RWPE1 (cell line): ENCODE data around the gene ESPNL.

Source experiments
- CTCF ChIA-PET: fragments of 350-600 bp; sonication (Branson Sonifier 250); formaldehyde crosslinking; extraction: SDS; loops from one replicate; lab custom pipeline; 2021; lab: Yijun Ruan, JAX
- POLR2A ChIA-PET: fragments of 400-600 bp; formaldehyde crosslinking; extraction: SDS; loops from one replicate; lab custom pipeline; 2020; ENCODE audit warnings: antibody characterized with exemption; ENCODE audit not compliant: low non-redundant PET; lab: Yijun Ruan, JAX
- DNase-seq: peaks from one replicate; pipeline ENCODE4 v3.0.0; 2012; ENCODE audit warnings: low spot score
- H3K27ac ChIP-seq: fragments of 450-650 bp; 2 replicates; pipeline ENCODE4 v1.5.1; 2017
- CTCF ChIP-seq: fragments of 450-650 bp; conservative IDR thresholded peaks from 2 replicates; pipeline ENCODE4 v1.5.1; 2017; ENCODE audit warnings: low read depth, mild to moderate bottlenecking

ESPNL gene

DNA sequence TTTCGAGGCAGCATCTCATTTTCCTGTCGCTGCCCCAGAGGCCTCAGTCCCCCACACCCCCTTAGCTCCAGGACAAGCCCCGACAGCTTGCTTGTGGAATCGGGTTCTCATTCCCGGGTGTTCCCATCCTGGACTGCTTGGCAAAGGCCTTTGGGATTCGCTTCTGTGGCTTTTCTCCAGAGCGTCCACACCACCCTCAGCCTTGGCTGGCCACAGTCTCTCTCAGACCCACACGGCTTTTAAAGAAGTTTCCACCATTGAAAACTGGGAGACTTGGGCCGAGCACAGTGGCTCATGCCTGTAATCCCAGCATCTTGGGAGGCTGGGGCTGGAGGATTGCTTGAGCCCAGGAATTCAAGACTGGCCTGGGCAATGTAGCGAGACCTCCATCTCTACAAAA, 2.7 kb downstream of the ESPNL start:
- ChIA-PET POLR2A (no interaction called here), CTCF (interaction anchor here (0.6 to 1.2 kb wide), 2 partner anchors 58 to 337 kb away, joined by 3 read pairs; no protein-coding TSS in a partner anchor)
- DNase-seq, result no peak
- no peak overlapping the region for H3K27ac ChIP-seq
- no peak for TF ChIP-seq CTCF

- no peak for DNase-seq
- no peak for TF ChIP-seq CTCF
- ChIA-PET CTCF (no interaction called here), POLR2A (no interaction called here)
- no peak overlapping the region for H3K27ac ChIP-seq
Measured at GRCh38 chr2:238103465-238104225, 3.5 kb downstream of the ESPNL start.

DNA sequence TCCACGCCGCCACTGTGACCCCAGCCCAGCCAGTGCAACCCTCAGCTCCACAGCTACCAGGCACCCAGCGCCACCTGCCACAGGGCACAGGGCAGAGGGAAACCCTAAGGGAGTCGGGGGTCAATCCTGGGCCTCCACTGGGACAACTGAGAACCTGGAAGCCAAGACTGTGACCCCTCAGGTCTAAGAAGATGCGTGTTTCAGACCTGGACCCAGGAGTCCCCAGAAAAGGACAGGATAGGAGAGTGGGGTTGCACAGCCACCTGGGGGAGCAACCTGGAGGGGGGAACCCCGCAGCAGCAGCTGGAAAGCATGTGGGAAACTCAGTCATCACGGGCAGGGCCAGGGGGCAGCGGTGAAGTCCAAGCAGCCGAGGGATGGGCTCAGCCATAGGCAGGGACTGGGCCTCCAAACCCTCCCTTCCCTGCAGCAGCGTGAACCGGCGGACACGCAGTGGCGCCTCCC, 4.1 kb downstream of the ESPNL start:
- POLR2A ChIA-PET, result no interaction called here
- H3K27ac ChIP-seq, result no peak overlapping the region
- CTCF ChIA-PET, result interaction anchor here (0.5 kb wide), 1 partner anchor 17 kb away, joined by 7 read pairs; no protein-coding TSS in a partner anchor
- TF ChIP-seq CTCF, result no peak
- DNase-seq, result no peak

GRCh38 chr2:238104691-238105371, 4.7 kb downstream of the ESPNL start:
- H3K27ac ChIP-seq, result no peak overlapping the region
- POLR2A ChIA-PET, result no interaction called here
- DNase-seq, result no peak
- CTCF ChIA-PET, result interaction anchor here (0.5 to 0.7 kb wide), 2 partner anchors 18 to 171 kb away, joined by 4 to 7 read pairs; no protein-coding TSS in a partner anchor
- TF ChIP-seq CTCF, result no peak

- POLR2A ChIA-PET, result no interaction called here
- no peak for TF ChIP-seq CTCF
- no peak for DNase-seq
- no peak overlapping the region for H3K27ac ChIP-seq
- CTCF ChIA-PET, result interaction anchor here (0.7 kb wide), 2 partner anchors 72 to 170 kb away, joined by 4 read pairs; no protein-coding TSS in a partner anchor
Measured at GRCh38 chr2:238105506-238106338, 5.6 kb downstream of the ESPNL start.

DNA sequence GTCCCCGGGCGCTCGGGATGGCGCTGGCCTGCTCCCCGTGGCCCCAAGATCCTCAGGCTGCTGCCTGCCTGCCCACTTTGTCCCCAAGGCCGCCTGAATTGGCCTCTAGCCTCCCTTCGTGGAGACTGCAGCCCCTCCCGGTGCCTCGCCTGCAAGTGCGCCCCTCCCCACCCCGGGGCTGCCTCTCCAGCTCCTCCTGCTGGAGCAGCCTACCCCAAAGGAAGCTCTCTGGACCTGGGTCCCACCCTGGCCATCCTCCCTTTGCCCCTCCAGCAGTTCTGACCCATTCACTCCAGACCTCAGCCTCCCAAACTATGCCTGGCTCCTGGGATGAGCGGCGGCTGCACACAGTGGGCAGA, 6.2 kb downstream of the ESPNL start:
- H3K27ac ChIP-seq, result no peak overlapping the region
- TF ChIP-seq CTCF, result no peak
- no peak for DNase-seq
- ChIA-PET CTCF (no interaction called here), POLR2A (no interaction called here)
